ENCODE measurements around the gene HEATR9. TPM values are rescaled to one million over a fixed set of nuclear protein-coding genes. Genes with fewer than 3 reads are reported as not detected.
A peak's percentile ranks its signal among the peaks of the same experiment; 100 is the strongest.

The HEATR9 gene
- polyA plus RNA-seq, 4 donors, result 0.06 to 0.10 TPM; not detected in 2

DNA sequence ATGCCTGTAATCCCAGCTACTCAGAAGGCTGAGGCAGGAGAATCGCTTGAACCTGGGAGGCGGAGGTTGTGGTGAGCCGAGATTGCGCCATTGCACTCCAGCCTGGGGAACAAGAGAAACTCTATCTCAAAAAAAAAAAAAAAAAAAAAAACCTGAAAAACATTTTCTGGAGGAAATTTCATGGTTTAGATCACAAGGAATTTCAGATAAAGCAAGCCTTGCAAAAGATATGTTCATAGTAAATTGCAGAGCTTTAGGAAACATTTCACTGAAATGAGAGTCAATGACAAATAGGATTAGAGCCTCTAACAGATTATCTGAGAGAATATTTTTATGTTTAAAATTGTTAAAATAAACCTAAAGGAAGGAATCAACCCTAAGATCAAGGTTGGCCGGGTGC lies 56.2 kb downstream of the HEATR9 start:
- no peak for DNase-seq (ENCODE audit: low read depth in 4 of 4, low spot score in 3 of 4)

DNA sequence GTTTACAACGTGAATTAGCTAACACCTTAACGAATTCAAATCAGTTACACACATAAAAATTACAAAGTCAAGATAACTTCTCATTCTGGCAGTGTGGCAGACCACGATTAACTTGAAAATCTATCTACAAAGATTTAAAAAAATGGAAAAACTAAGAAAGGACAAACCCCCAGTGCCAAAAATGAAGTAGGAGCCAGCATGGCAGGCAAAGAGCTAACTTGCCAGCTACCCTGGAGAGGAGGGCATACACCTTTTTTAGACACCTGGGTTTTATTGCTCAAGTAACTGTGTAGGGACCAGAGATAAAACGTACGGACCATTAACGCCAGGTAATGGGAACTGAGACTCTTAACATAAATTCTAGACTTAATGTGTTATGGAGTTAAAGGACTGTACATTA lies 56.9 kb downstream of the HEATR9 start:
- no peak for DNase-seq (ENCODE audit: low read depth in 4 of 4, low spot score in 3 of 4)

DNA sequence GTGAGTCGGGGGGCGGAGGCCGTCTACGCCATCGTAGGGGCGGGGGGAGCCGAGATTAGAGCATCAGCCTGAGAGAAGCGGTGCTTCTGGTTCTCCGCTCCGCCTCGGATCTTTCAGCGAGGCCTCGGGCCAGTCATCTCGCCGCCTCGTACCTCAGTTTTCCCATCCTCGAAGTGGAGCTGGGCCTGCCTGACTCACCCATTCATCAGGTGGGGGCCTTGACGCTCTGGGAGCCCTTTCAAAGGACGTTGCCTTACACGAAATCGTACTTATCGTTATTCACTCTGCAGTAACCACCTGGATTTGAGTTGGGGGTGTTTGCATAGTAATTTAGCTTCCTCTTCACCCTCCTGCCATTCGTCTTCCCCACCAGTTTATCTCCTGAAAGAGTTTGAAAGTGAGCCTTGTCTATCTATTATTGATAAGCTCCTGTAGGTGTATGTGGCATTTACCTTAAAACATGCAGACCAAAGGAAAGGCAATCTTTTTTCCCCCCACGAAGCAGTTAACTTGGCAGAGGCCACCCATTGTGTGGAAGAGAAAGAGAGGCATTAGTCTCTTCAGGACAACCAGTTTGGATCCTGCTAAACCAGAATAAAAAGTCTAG lies 58.7 kb downstream of the HEATR9 start:
- DNase-seq (ENCODE audit: low read depth in 4 of 4, low spot score in 3 of 4), result no peak

DNA sequence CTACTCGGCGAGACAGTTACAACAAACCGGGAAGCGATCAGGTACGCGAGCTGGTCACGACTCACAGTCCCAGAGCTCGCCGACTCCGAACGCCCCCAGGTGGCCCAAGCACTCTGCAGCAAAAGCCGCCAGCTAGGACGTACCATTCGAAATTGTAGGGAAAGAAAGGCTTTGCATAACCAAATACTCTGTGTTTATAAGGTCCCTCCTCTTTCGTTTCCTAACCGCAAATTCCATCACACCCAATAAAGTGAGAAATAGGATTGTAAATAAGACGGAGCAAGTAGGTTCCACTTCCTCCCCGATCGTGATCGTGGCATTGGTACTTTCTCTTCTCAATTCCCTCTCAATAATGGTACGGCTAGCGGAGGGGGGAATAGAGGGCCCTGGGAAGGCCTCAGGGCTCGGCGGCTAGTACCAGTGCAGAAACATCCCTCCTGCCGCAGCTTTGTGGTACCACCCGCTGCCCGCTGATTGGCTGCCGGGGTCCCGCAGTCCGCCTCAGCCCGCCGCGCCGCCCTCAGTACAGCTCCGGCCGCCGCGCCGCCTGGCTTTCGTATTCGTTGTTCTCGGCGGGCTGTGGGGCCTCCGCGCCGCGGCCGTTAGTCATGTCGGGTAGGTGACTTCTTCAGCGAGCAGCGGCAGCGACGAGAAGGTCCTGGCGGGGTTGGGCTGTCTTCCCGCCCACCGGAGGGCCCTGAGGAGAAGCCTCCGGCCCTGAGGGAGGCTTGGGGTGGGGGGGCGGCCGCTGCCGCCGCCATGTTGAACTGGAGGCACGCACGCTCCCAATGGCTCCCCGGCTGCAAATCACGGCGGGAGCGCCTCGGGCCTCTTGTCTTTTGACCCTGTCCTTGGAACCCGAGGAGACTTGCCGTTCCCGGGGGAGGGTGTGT lies 59.5 kb downstream of the HEATR9 start, which contains the start of gene TAF15:
Gene TAF15, plus strand, starts transcription at position 523 of the 893 bp plus-strand sequence. Its CDS starts 86 bp downstream, at position 609.
- peak; percentile 88 to 96 (median 92) for DNase-seq (ENCODE audit: low read depth in 4 of 4, low spot score in 3 of 4)

DNA sequence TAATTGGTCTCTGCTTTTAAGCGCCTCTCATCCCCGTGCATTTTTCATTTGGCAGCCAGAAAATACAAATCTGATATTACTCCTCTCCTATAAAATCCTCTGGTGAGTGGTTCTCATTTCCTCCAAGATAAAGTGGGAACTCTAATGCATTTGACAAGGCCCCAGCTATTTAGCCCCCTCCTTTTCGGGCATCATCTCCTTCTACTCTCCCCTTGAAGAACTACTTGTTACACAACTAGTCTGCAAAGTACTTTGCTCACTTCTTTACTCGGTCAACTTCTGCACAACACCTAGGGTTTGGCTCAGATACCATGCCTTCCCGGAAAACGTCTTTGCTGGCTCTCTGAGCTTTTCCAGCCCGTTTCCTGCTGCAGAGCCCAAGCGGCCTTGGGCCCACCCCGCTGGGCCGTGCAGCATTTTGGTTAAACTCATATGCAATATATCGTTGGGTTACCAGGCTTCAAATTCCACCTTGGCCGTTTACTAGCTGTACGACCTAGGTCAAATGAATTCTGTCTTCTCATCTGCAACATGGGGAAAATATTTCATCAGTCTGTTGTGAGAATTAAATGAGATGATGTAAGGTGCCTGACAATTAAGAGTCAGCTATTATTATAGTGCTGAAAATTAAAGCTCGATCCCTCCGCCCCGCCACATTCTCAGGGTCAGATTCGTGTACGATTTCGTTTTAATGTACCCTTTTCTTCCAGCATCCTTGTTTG lies 60.3 kb downstream of the HEATR9 start:
- no peak for DNase-seq (ENCODE audit: low read depth in 4 of 4, low spot score in 3 of 4)

DNA sequence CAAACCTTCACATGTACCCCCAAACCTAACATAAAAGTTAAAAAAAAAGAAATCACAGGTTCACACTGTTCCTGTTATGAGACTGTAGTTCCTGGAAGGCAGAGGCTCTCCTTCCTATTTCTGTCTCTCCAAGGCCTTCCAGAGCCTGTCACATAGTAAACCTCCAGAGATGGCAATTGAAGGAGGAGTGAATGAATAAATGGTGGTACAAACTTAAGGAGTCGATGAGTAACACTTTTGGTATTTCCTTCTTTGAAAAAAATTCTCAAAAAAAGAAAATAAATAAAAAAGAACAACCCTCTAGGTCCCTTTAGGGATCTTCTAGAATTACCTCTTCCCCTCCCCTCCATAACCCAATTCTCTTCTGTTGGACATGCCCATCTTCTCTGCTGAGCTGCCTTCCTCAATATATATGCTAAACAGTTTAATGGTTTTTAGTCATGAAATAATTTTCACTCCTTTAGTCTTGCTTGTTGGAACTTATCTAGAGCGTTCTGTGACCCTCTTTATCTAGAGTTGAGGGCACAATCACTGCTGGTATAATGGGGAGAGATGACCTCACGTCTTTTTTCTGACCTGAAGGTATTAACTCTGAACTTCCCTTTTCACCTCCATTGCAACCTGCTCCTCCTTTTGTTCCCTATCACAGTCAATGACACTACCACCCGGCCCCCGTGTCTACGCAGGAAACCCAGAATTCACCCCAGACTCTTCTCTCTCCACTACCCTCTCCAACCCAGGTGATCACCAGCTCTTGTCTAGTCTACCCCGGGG lies 61.1 kb downstream of the HEATR9 start:
- no peak for DNase-seq (ENCODE audit: low read depth in 4 of 4, low spot score in 3 of 4)

Other genes starting within 250 kb of the HEATR9 start
- 10 to 100 TPM; 12.2 to 14.0 (median 12.5) TPM for gene RASL10B, start 137.3 kb downstream of the HEATR9 start, polyA plus RNA-seq (ENCODE audit: insufficient read length in 4 of 4)
- under 1 TPM in 2 of 4 donors, not detected in 2; 0.05 to 0.07 TPM for gene GAS2L2, start 115.7 kb downstream of the HEATR9 start, polyA plus RNA-seq (ENCODE audit: insufficient read length in 4 of 4)
- under 1 TPM in 3 of 4 donors, not detected in 1; 0.08 to 0.22 (median 0.20) TPM for gene C17orf50, start 108.0 kb downstream of the HEATR9 start, polyA plus RNA-seq (ENCODE audit: insufficient read length in 4 of 4)
- gene MMP28, start 73.2 kb downstream of the HEATR9 start, polyA plus RNA-seq (ENCODE audit: insufficient read length in 4 of 4), result 1 to 10 TPM; 1.3 to 2.2 (median 1.5) TPM
- 100 to 1,000 TPM; 194 to 227 (median 224) TPM for gene TAF15, start 59.4 kb downstream of the HEATR9 start, polyA plus RNA-seq (ENCODE audit: insufficient read length in 4 of 4)
- 1 to 10 TPM in 3 of 4 donors, under 1 TPM in 1; 1.00 to 2.1 (median 1.5) TPM for gene CCL5, start 11.5 kb upstream of the HEATR9 start, polyA plus RNA-seq (ENCODE audit: insufficient read length in 4 of 4)
- 1 to 10 TPM; 1.5 to 4.2 (median 2.7) TPM for gene RDM1, start 61.9 kb upstream of the HEATR9 start, polyA plus RNA-seq (ENCODE audit: insufficient read length in 4 of 4)
- not detected for gene LYZL6, start 74.8 kb upstream of the HEATR9 start, polyA plus RNA-seq (ENCODE audit: insufficient read length in 4 of 4)
- under 1 TPM; 0.09 to 0.39 (median 0.20) TPM for gene CCL16, start 112.6 kb upstream of the HEATR9 start, polyA plus RNA-seq (ENCODE audit: insufficient read length in 4 of 4)
- 10 to 100 TPM; 15.2 to 27.2 (median 18.9) TPM for gene CCL14, start 117.8 kb upstream of the HEATR9 start, polyA plus RNA-seq (ENCODE audit: insufficient read length in 4 of 4)
- gene CCL15, start 132.7 kb upstream of the HEATR9 start, polyA plus RNA-seq (ENCODE audit: insufficient read length in 4 of 4), result 10 to 100 TPM in 1 of 4 donors, 1 to 10 TPM in 3; 7.7 to 10.0 (median 8.3) TPM
- gene CCL23, start 149.1 kb upstream of the HEATR9 start, polyA plus RNA-seq (ENCODE audit: insufficient read length in 4 of 4), result under 1 TPM in 2 of 4 donors, not detected in 2; 0.35 to 0.48 TPM
- gene CCL18, start 195.4 kb upstream of the HEATR9 start, polyA plus RNA-seq (ENCODE audit: insufficient read length in 4 of 4), result not detected
- gene CCL3, start 221.3 kb upstream of the HEATR9 start, polyA plus RNA-seq (ENCODE audit: insufficient read length in 4 of 4), result 1 to 10 TPM in 3 of 4 donors, under 1 TPM in 1; 0.13 to 6.6 (median 3.5) TPM
- 1 to 10 TPM in 2 of 4 donors, under 1 TPM in 2; 0.38 to 3.2 (median 1.3) TPM for gene CCL4, start 234.9 kb upstream of the HEATR9 start, polyA plus RNA-seq (ENCODE audit: insufficient read length in 4 of 4)

Measured in right renal pelvis (tissue), 4 donors.